ENCODE data around the gene RRP15.

Gene RRP15

DNA sequence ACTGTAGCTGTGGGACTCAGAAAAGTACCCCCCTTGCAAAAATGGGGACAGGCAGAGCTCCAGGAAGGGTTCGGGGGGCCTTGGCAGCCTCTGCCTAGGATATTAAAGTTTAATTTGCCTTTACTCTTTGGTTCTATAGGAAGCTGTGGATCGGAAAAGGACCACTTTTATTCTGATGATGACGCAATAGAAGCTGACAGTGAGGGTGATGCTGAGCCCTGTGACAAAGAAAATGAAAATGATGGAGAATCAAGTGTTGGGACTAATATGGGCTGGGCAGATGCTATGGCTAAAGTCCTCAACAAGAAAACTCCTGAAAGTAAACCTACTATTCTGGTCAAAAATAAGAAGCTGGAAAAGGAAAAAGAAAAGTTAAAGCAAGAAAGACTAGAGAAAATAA lies 17.1 kb downstream of the RRP15 start:
- TF ChIP-seq ZFX (IDR thresholded peaks at IDR 0.05) = no peak
- TF ChIP-seq, protein P1, sequence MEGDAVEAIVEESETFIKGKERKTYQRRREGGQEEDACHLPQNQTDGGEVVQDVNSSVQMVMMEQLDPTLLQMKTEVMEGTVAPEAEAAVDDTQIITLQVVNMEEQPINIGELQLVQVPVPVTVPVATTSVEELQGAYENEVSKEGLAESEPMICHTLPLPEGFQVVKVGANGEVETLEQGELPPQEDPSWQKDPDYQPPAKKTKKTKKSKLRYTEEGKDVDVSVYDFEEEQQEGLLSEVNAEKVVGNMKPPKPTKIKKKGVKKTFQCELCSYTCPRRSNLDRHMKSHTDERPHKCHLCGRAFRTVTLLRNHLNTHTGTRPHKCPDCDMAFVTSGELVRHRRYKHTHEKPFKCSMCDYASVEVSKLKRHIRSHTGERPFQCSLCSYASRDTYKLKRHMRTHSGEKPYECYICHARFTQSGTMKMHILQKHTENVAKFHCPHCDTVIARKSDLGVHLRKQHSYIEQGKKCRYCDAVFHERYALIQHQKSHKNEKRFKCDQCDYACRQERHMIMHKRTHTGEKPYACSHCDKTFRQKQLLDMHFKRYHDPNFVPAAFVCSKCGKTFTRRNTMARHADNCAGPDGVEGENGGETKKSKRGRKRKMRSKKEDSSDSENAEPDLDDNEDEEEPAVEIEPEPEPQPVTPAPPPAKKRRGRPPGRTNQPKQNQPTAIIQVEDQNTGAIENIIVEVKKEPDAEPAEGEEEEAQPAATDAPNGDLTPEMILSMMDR (conservative IDR thresholded peaks at IDR 0.05) = no peak
- H3K27ac ChIP-seq = peak overlapping the region; percentile 46

DNA sequence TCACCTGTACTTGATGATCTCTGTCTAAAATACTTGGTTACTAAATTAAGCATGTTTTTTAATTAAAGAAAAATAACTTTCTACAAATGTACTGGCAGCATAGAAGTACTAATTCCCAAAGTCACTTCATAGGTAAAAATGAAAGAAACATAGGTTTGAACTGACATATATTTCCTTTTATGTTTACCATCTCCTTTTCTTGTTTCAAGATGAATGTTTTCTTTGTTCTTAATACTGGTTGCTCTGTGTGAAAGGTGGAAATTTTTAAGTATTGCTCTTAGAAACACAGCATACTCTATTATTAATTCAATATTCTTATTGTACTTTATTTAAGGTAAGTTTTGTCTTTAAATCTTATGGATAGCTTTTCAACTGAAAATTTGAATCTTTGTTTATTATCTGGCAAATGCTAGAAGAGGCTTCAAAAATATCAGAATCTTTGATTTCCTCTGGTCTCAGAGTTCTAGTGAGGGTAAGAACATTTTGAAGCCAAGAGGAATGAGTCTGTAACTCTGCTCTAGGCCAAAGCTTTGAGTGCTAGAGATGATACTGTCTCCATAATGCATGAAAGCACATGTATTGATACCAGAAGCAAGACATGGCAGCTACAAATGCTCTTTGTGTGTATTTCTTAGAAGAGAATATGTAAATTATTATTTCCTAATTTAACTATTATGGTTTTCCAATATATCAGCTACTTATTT lies 18.2 kb downstream of the RRP15 start:
- TF ChIP-seq, protein P1 (conservative IDR thresholded peaks at IDR 0.05) = no peak
- no peak for TF ChIP-seq ZFX (IDR thresholded peaks at IDR 0.05)
- no peak overlapping the region for H3K27ac ChIP-seq

DNA sequence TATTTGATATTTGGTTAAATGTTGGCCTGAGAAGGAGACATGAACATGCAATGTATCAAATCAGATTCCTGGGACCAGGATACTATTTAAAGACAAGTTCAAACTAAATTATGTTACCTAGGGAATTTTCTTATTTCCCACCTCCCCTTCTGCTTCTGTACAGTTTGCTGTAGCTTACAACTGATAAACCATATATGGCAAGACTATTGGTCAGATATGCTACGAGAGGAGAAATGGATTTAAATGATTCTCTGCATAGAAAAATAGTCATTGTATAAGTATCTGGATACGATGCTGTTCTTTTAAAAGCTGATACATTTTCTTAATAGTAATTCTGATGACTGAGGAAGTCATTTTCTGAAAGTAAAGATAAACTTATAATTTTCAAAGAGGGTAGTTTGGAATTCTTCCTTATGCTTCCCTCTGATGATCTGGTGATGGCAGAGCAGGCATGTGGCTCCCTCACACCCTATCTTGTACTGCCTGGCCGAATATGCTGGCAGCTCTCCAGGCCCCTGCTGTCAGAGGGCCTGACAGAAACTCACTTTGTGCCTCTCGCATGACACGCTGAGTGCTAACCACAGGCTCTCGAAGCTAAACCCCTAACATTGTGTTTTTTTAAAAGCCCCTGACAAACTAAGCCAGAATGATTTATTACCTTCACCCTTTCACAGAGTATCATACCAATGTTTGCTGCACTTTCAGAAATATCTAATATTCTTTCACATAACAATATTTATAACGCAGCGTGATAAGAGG lies 19.4 kb downstream of the RRP15 start:
- no peak overlapping the region for H3K27ac ChIP-seq
- TF ChIP-seq, protein P1 (conservative IDR thresholded peaks at IDR 0.05) = no peak
- TF ChIP-seq ZFX (IDR thresholded peaks at IDR 0.05) = no peak

GRCh38 chr1:218305472-218306064 lies 20.5 kb downstream of the RRP15 start:
- no peak overlapping the region for H3K27ac ChIP-seq
- TF ChIP-seq, protein P1 (conservative IDR thresholded peaks at IDR 0.05) = no peak
- no peak for TF ChIP-seq ZFX (IDR thresholded peaks at IDR 0.05)

DNA sequence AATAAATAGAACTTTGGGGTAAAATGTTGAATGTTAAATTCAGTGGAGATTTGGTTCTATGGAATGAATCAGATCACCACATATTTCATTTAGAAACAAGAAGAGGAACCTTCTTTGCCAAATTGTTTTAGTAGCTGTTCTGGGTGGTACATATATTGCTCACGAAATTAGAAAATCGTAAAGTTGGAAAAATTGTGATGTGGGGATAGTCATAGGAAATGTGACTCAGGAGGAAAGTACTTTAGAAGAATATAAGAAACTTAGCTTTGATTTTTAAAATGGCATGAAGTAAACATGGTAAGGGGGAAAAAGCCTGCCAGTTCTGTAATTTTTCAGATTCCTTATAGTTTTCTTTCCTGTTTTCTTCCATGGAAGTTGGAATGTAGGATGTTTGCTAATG lies 27.4 kb downstream of the RRP15 start:
- H3K27ac ChIP-seq = no peak overlapping the region
- TF ChIP-seq, protein P1 (conservative IDR thresholded peaks at IDR 0.05) = no peak
- TF ChIP-seq ZFX (IDR thresholded peaks at IDR 0.05) = no peak

DNA sequence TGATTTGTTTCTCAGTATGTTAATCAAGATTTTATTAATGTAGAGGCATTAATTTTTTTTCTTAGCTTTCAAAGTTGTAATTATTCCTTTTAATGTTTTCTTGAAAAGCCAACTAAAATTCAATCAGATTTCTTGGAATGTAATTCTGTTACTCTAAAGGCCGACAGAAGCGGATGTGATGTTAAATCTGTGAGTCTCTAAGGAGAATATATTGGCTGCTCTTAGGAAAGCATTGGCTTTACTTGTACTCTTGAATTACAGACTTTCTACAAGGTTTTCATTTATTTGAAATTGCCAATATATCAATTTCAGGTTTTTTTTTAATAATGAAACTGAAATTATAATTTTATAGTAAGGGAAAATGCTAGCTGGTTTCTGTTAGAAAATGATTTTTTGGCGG lies 29.2 kb downstream of the RRP15 start:
- TF ChIP-seq, protein P1 (conservative IDR thresholded peaks at IDR 0.05) = no peak
- TF ChIP-seq ZFX (IDR thresholded peaks at IDR 0.05) = no peak
- no peak overlapping the region for H3K27ac ChIP-seq

DNA sequence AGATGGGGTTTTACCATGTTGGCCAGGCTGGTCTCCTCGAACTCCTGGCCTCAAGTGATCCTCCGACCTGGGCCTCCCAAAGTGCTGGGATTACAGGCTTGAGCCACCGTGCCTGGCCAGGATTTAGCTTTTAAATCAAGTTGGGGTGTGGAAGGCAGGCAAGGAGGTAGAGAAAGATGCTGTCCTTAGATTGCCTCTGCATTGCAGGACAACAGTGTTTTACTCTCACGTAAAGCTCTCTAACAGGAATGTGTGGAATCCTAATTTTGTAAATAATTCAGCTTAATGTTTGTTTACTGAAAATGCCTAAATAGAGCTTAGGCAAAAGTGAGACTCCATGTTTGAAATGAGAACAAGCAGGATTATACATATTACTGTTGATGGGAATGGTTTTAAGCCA lies 30.5 kb downstream of the RRP15 start:
- no peak overlapping the region for H3K27ac ChIP-seq
- TF ChIP-seq, protein P1 (conservative IDR thresholded peaks at IDR 0.05) = no peak
- TF ChIP-seq ZFX (IDR thresholded peaks at IDR 0.05) = no peak
